A673 (cell line): ENCODE results near the gene KISS1R.

ENCODE experiments used
- EZH2 ChIP-seq: fragments of 200-600 bp; sonication (generic); IDR thresholded peaks from 2 replicates; pipeline ENCODE4 v1.6.1; 2017; ENCODE audit warnings: borderline replicate concordance, low read depth, mild to moderate bottlenecking, mixed read lengths, antibody characterized with exemption, low read length; ENCODE audit not compliant: poor library complexity, severe bottlenecking
- TF ChIP-seq, protein P1 (sequence below): fragments of 300-800, 200-600 bp; sonication (generic); conservative IDR thresholded peaks from 2 replicates; pipeline ENCODE4 v1.5.1; 2017; ENCODE audit warnings: low read depth, mild to moderate bottlenecking, antibody characterized with exemption, low read length, moderate library complexity, mixed read lengths

DNA sequence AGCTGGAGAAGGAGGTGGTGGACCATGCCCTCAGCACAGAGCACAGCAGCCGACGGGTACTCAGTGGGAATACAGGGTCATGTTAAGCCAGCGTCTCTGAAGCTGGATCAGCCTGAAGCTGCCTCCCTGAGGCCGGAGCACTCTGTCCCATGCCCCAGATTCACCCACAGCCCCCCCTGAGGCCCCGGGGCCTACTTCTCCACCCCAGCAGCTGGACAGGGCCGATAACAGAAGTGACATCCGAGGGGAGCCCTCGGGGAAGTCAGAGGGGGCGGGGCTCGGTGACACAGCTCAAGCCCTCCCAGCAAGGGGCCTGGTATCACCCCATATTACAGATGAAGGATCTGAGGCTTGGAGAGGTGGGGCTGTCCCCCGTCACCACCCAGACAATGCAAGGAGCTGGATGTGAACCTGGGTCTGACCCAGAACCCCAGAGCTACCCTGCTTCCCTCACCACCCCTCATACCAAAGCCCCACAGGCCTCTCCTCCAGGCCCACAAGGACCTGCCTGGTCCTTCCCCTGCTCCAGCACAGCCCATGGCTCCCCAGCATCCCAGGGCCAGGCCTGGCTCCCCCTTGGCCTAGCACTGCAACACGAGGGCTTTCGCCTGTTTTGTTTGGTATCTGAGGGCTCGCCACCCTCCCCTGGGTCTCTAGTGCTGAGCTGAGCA, 9.8 kb upstream of the KISS1R start:
- TF ChIP-seq, protein P1, sequence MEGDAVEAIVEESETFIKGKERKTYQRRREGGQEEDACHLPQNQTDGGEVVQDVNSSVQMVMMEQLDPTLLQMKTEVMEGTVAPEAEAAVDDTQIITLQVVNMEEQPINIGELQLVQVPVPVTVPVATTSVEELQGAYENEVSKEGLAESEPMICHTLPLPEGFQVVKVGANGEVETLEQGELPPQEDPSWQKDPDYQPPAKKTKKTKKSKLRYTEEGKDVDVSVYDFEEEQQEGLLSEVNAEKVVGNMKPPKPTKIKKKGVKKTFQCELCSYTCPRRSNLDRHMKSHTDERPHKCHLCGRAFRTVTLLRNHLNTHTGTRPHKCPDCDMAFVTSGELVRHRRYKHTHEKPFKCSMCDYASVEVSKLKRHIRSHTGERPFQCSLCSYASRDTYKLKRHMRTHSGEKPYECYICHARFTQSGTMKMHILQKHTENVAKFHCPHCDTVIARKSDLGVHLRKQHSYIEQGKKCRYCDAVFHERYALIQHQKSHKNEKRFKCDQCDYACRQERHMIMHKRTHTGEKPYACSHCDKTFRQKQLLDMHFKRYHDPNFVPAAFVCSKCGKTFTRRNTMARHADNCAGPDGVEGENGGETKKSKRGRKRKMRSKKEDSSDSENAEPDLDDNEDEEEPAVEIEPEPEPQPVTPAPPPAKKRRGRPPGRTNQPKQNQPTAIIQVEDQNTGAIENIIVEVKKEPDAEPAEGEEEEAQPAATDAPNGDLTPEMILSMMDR = no peak
- no peak for TF ChIP-seq EZH2
